Neural cell (in vitro differentiated cells): ENCODE results near the gene RET. TPM values are rescaled to one million over a fixed set of nuclear protein-coding genes. Genes with fewer than 3 reads are reported as not detected.
"Not testable (repeated sequence)": the region's sequence is repeated elsewhere in the genome, so short reads cannot be mapped to it uniquely, and the experiment has no call there.

Experiments used
- H2AFZ ChIP-seq: fragments of 200-600, 300-800 bp; sonication (generic), shearing (Covaris generic); 2 replicates; pipeline ENCODE4 v1.6.0; 2014; ENCODE audit warnings: low read depth, mild to moderate bottlenecking, antibody characterized with exemption, low read length, moderate library complexity
- H3F3A ChIP-seq: fragments of 200-600 bp; shearing (Covaris generic); 2 replicates; pipeline ENCODE4 v1.6.1; 2016; ENCODE audit warnings: mild to moderate bottlenecking, moderate library complexity, mixed read lengths, antibody characterized with exemption, low read length; ENCODE audit not compliant: insufficient read depth, poor library complexity, severe bottlenecking
- H3K27ac ChIP-seq: fragments of 200-600, 300-800 bp; sonication (generic), shearing (Covaris generic); 2 replicates; pipeline ENCODE4 v1.5.1; 2014; ENCODE audit warnings: mild to moderate bottlenecking, low read length, moderate library complexity
- H3K27me3 ChIP-seq: fragments of 300-800, 200-600 bp; sonication (generic), shearing (Covaris generic); 2 replicates; pipeline ENCODE4 v1.6.0; 2014; ENCODE audit warnings: mild to moderate bottlenecking, low read depth, low read length, moderate library complexity; ENCODE audit not compliant: insufficient read depth
- H3K36me3 ChIP-seq: fragments of 300-800, 200-600 bp; sonication (generic), shearing (Covaris generic); 2 replicates; pipeline ENCODE4 v1.5.1; 2014; ENCODE audit warnings: mild to moderate bottlenecking, antibody characterized with exemption, low read length, moderate library complexity; ENCODE audit not compliant: insufficient read depth
- H3K4me2 ChIP-seq: fragments of 300-800, 200-600 bp; sonication (generic), shearing (Covaris generic); 2 replicates; pipeline ENCODE4 v1.6.0; 2014; ENCODE audit warnings: mild to moderate bottlenecking, low read length
- H3K4me3 ChIP-seq: fragments of 300-800, 200-600 bp; sonication (generic), shearing (Covaris generic); 2 replicates; pipeline ENCODE4 v1.5.1; 2014; ENCODE audit warnings: mild to moderate bottlenecking, low read length, moderate library complexity
- H3K79me2 ChIP-seq: fragments of 200-600 bp; shearing (Covaris generic); replicated peaks from 2 replicates; pipeline ENCODE4 v1.6.0; 2014; ENCODE audit warnings: mild to moderate bottlenecking, low read length, moderate library complexity; ENCODE audit not compliant: insufficient read depth
- H3K9ac ChIP-seq: fragments of 300-800, 200-600 bp; sonication (generic), shearing (Covaris generic); 2 replicates; pipeline ENCODE4 v1.6.1; 2016; ENCODE audit warnings: mild to moderate bottlenecking, low read length, mixed read lengths
- H3K9me2 ChIP-seq: fragments of 200-600 bp; shearing (Covaris generic); 2 replicates; pipeline ENCODE4 v1.6.1; 2016; ENCODE audit warnings: mild to moderate bottlenecking, low read length, mixed read lengths; ENCODE audit not compliant: insufficient read depth
- H3K9me3 ChIP-seq: fragments of 200-600, 300-800 bp; sonication (generic), shearing (Covaris generic); 2 replicates; pipeline ENCODE4 v1.6.1; 2016; ENCODE audit warnings: mild to moderate bottlenecking, mixed run types, low read length, moderate library complexity, mixed read lengths
- H4K20me1 ChIP-seq: fragments of 200-600 bp; shearing (Covaris generic); 2 replicates; pipeline ENCODE4 v1.6.1; 2016; ENCODE audit warnings: mild to moderate bottlenecking, mixed run types; ENCODE audit not compliant: insufficient read depth
- CTCF ChIP-seq: fragments of 450-650 bp; IDR thresholded peaks from 2 replicates; pipeline ENCODE4 v1.5.1; 2014; ENCODE audit warnings: antibody characterized with exemption, mild to moderate bottlenecking, moderate library complexity; ENCODE audit not compliant: poor library complexity, severe bottlenecking
- EP300 ChIP-seq: fragments of 450-650 bp; conservative IDR thresholded peaks from 2 replicates; pipeline ENCODE4 v1.6.1; 2014; ENCODE audit warnings: antibody characterized with exemption, mild to moderate bottlenecking, moderate library complexity; ENCODE audit not compliant: poor library complexity, severe bottlenecking
- EZH2 ChIP-seq: fragments of 200-600, 300-800 bp; shearing (Covaris generic), sonication (generic); IDR thresholded peaks from 2 replicates; pipeline ENCODE4 v1.6.1; 2014; ENCODE audit warnings: antibody characterized with exemption, low read length, borderline replicate concordance, mild to moderate bottlenecking; ENCODE audit not compliant: insufficient read depth, poor library complexity, severe bottlenecking
- MXI1 ChIP-seq: fragments of 450-650 bp; conservative IDR thresholded peaks from 2 replicates; pipeline ENCODE4 v1.6.1; 2014; ENCODE audit warnings: antibody characterized with exemption, mild to moderate bottlenecking; ENCODE audit not compliant: poor library complexity, severe bottlenecking
- POLR2AphosphoS5 ChIP-seq: IDR thresholded peaks from 2 replicates; pipeline ENCODE4 v1.6.1; 2012
- RAD21 ChIP-seq: fragments of 450-650 bp; conservative IDR thresholded peaks from 2 replicates; pipeline ENCODE4 v1.6.1; 2014; ENCODE audit warnings: antibody characterized with exemption, mild to moderate bottlenecking, moderate library complexity
- REST ChIP-seq: IDR thresholded peaks from 2 replicates; pipeline ENCODE4 v1.6.1; 2012; ENCODE audit warnings: borderline replicate concordance
- SMC3 ChIP-seq: fragments of 450-650 bp; conservative IDR thresholded peaks from 2 replicates; pipeline ENCODE4 v1.6.1; 2014; ENCODE audit warnings: antibody characterized with exemption, mild to moderate bottlenecking, moderate library complexity; ENCODE audit not compliant: poor library complexity
- TAF1 ChIP-seq: IDR thresholded peaks from 2 replicates; pipeline ENCODE4 v1.6.1; 2012; ENCODE audit warnings: low read depth
- polyA plus RNA-seq: library from polyadenylated mRNA; depleted of rRNA; stranded (reverse); fragments of >200 nt; gene quantifications from 2 replicates; pipeline ENCODE4 v1.2.3, GENCODE V29; 2014

Gene RET
- polyA plus RNA-seq, 1 donor from 2014 or later = 1.7 TPM

- no peaks in the 10 kb centered on the region for H4K20me1 ChIP-seq
- H3K9me3 ChIP-seq = no peaks in the 10 kb centered on the region
- H3K36me3 ChIP-seq = no peaks in the 10 kb centered on the region
- H3K9me2 ChIP-seq = no peaks in the 10 kb centered on the region
- no peak overlapping the region for H3K4me3 ChIP-seq
- no peak overlapping the region for H3K9ac ChIP-seq
- H3F3A ChIP-seq = no peaks in the 10 kb centered on the region
- H3K27ac ChIP-seq = no peak overlapping the region
- no peak overlapping the region for H2AFZ ChIP-seq
- no peaks in the 10 kb centered on the region for H3K27me3 ChIP-seq
- TF ChIP-seq MXI1 (no peak), TAF1 (no peak), CTCF (no peak), SMC3 (no peak), EZH2 (no peak), POLR2AphosphoS5 (no peak), EP300 (no peak), REST (no peak), RAD21 (no peak)
- H3K79me2 ChIP-seq = peaks cover 56% of the 10 kb centered on the region
- H3K4me2 ChIP-seq = no peak overlapping the region
Measured at GRCh38 chr10:43141421-43141820, 64.6 kb downstream of the RET start.

- Histone ChIP-seq H3K9ac (no peak overlapping the region), H3K9me2 (no peaks in the 10 kb centered on the region), H3F3A (no peaks in the 10 kb centered on the region), H3K4me3 (no peak overlapping the region), H2AFZ (no peak overlapping the region), H4K20me1 (no peaks in the 10 kb centered on the region), H3K4me2 (no peak overlapping the region), H3K27me3 (no peaks in the 10 kb centered on the region), H3K36me3 (no peaks in the 10 kb centered on the region), H3K27ac (no peak overlapping the region), H3K79me2 (peaks cover 63% of the 10 kb centered on the region), H3K9me3 (no peaks in the 10 kb centered on the region)
- no peak for TF ChIP-seq TAF1
Measured at GRCh38 chr10:43145311-43145710, 68.4 kb downstream of the RET start.

- not testable (repeated sequence) for H3K4me2 ChIP-seq, H2AFZ ChIP-seq, H3K4me3 ChIP-seq, H3K9me2 ChIP-seq, H4K20me1 ChIP-seq, H3K27me3 ChIP-seq, H3K27ac ChIP-seq, H3F3A ChIP-seq, H3K9me3 ChIP-seq, H3K36me3 ChIP-seq, H3K9ac ChIP-seq
- H3K79me2 ChIP-seq = peaks cover 63% of the 10 kb centered on the region
Measured at GRCh38 chr10:43145936-43146335, 69.1 kb downstream of the RET start.
